Daoy (cell line): ENCODE measurements around the gene SPAG5. TPM values are rescaled to one million over a fixed set of nuclear protein-coding genes. Genes with fewer than 3 reads are reported as not detected.
"Not testable (repeated sequence)": the region's sequence is repeated elsewhere in the genome, so short reads cannot be mapped to it uniquely, and the experiment has no call there.

Experiments used
- DNase-seq: peaks from one replicate; pipeline ENCODE4 v3.0.0-alpha.2; 2015; ENCODE audit warnings: low read depth
- total RNA-seq: library from RNA; depleted of rRNA; stranded (reverse); fragments of >200 nt; shearing (Covaris generic); gene quantifications from 2 replicates; pipeline ENCODE4 v1.2.3, GENCODE V29; 2014

SPAG5 gene
- total RNA-seq, 1 experiment from 2014 or later = 134 TPM

DNA sequence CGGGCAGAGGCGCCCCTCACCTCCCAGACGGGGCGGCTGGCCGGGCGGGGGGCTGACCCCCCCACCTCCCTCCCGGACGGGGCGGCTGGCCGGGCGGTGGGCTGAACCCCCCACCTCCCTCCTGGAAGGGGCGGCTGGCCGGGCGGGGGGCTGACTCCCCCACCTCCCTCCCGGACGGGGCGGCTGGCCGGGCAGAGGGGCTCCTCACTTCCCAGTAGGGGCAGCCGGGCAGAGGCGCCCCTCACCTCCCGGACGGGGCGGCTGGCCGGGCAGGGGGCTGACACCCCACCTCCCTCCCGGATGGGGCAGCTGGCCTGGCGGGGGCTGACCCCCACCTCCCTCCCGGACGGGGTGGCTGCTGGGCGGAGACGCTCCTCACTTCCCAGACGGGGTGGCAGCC, 5.2 kb upstream of the SPAG5 start:
- not testable (repeated sequence) for DNase-seq

DNA sequence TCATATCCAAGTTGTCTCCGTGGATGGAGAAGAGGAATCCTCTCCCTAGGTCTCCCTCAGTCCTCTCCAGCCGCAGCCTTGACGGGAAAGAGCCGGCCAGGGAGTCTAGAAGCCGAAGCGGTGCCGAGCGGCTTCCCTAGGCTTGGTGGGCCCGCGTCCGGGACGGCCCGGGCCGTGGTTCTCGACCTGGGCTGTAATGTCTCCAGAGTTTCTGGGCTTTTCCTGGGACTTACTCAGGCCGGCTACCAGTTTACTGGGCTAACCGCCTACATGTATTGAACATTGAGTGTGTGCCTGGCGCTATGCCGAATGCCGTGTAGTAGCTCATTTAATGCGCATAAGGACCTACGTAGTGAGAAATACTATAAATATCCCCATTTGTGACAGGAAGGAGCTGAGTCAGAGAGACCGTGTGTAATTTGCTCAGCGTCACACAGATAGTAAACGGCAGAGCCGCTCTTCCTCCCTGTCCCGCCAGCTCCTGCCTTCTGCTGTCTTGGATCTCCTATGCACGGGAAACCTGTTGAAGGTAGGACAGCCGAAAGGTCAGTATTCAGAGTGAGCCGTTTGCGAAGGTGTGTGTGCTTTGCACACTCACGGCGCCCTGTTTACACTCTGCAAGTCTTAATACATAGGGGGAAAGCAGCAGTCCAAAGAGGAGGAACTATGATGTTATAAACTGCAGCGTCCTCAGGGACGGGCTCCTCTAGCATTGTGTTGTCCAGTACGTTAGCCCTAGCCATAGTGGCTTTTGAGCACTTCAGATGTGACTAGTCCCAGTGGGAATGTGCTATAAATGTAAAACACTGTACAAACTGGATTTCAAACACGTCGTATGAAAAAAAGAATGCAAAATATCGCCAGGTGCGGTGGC, 723 bp upstream of the SPAG5 start:
- DNase-seq = peak; percentile 87

DNA sequence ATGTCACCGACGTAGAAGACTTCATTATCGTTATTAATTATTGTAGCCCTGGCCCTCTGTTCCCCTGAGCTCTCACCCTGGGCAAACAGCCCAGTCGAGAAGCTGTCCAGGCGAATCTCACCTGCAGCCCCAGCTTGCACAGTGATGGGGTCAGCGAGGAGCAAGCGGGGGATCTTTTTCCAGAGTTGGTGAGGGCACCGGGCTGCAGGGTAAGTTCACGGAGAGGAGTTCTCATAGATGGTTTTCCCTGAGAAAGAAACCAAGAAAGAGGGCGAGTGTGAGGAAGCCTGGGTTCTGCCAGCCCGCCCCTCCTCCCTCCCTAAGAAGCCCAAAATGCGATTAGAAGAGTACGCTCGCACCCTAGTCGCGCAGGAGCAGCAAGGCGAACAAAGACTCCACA, 436 bp downstream of the SPAG5 start:
- DNase-seq = no peak

DNA sequence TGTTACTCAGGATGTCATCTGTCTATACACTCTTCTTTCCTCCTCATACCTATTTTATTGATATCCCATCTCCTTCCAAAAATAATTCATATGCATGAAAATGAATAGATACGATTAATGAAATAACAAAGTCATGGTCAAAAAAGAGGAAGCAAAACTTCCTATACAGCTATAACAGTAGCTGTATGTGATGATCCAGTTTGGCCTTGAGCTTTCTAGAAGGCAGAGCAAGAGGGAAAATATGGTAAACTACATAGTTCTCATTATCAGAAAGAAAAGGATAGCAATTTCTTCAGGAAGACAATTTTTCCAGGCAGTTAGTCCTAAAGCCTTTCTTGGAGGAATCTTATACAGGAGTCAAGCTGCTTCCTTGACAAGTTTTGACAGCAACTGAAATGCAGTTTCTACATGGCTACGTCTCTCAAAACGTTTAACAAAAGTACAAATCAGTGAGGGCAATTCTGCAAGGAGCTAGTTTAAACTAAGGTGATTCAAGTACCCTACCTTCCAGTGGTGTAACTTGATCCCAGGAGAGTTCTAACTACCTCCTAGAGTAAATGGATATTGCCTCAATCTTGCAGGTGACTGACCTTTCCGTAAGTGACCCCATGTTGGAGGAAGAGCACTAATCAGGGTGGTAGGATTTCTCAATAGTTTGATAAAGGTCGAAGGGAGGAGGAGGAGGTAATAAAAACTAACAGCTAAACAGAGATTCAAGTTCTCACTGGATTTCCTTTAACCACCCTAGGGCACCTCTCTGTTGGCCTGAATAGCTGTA, 1.0 kb downstream of the SPAG5 start:
- DNase-seq = no peak

DNA sequence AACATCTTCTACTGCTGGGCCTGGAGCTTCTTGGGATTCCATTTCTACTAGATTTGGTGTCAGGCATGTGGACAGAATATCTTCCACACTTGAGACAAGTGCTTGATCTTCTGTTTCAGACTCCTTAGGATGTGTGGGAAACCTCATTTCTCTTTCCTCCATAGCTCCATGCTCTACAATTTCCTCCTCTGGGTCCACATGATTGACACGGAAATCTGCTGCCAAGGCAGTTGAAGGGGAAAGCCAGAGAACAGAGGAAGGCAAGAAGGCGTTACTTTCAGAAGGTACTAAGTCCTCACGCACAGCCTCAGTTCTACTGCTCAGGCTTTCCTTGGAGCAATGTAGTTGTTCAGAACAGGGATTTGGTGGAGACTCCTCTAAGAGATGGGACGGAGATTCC, 6.6 kb downstream of the SPAG5 start:
- no peak for DNase-seq

DNA sequence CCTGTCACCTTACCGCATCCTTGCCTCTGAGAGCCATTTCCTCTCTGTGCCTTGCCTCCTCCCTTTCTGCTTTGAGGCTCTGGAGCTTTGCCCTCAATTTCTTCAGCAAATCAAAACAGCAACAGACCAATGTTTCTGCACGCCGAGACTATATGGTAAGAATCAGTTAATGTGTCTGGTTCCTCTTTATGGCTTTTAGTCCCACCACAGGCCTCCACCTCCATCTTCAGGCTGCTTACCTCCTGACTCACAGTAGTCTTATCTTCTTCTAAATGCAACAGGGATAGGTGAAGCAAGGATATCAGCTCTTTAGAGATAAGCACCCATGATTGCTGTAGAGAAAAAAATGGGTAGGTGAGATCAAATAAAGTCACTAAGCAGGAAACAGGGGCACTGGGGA, 13.0 kb downstream of the SPAG5 start:
- no peak for DNase-seq

DNA sequence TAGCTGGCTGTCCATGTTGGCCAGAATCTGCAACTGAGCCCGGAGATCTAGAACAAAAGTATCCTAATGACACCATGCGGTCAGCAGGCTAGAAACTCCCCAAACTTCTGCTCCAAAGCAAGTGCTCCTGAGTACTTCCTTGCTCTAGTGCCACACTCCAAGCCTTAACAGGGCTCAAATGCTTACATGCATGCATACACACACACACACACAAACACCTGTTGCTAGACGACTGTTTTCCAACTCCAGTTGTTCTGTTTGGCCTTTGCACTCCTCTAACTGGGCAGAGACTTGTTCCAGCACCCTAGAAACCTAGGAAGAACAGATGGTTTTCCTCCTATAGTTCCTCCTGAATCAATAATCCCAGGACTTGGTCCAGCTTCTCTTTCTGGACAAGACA, 14.4 kb downstream of the SPAG5 start:
- no peak for DNase-seq

DNA sequence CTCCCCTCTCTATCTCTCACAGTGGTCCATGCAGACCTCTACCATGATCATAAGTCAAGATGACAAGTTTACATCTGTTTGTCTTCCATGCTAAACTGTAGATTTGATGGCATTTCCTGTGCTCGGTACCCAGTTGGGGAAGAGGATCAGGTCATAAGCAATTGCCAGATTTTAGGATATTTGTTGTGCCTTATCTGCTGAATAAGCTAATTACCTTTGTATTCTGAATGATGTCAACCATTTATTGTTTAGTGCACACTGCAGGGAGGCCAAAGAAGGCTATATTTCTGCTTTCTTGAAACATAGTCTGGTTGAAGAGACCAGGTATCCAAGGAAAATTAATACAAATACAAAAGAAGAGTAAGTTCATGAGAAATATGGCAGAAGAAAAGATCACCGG, 16.3 kb downstream of the SPAG5 start:
- DNase-seq = no peak

DNA sequence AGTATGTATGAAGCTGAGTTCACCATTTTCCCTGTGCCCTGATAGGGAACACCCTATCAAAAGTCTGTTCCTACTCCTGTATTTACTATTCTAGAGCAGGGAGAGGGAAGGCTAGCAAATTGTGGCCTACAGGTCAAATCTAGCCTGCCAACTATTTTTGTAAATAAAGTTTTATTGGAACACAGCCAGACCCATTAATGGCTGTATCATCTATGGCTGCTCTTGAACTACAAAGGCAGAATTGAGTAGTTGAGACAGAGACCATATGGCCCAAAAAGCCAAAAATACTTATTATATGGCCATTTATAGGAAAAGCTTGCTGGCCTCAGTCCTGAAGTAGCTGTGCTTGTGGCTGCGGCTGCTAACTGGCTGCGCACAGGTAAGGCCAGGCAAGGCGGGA, 17.9 kb downstream of the SPAG5 start:
- no peak for DNase-seq

DNA sequence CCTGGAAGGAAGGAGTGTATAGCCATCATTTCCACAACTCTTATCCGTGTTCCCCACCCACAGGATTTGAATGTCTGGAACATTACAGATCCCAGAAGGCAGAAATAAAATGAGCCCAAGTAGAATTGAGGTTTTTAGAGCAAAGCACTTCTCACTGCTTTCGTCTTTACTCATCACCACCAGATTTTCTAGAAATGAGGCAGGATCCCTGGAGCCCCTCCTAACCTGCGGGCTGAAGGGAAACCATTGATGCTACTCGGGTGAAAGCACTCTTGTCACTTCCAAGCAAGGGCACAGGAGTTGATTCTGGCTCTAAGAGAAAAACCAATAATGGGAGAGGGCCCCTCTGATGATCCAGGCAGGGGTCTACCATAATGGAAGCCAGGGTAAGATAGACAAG, 19.3 kb downstream of the SPAG5 start:
- no peak for DNase-seq

DNA sequence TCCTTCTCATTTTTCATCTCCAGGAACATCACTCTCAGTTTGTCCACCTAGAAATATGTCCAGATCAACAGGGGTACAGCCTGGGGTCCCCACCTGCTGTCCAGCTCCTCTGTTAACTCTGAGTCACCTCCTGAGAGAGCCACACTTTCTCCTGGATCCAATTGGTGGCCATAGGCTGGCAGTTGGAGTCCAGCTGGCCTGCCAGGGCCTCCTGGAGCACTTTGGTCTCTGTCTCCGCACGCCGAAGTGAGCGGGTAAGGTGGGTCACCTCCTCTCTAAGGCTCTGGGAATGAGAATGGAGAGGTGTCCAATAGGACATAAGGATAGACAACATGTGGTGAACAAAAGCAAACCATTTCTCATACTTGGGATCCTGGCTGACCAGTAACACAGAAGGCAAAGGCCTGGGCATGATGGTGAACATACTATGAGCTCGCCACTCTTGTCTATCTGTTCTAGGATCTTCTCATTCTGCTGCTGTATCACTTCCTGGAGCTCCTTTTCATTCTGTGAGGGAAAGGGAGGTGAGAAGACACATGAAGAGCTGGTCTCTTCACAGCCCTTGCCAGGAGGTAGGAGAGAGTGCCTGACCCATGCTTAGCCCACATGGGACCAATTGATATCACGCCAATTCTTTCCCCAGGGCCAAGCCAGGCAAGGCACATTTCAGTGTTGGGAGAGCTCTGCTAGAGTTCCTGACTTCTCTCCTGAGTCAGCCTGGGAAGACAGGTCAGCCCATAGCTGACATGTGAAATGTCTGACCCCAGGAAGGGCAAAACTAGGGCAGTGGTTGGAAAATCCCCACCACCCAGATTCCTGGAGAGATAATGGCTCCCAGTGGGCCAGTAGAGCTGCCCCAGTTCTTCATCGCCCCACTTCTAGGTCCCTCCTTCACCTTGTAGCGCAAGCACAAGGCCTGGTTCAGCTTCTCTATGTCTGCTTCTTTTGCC, 20.3 kb downstream of the SPAG5 start:
- DNase-seq = no peak

DNA sequence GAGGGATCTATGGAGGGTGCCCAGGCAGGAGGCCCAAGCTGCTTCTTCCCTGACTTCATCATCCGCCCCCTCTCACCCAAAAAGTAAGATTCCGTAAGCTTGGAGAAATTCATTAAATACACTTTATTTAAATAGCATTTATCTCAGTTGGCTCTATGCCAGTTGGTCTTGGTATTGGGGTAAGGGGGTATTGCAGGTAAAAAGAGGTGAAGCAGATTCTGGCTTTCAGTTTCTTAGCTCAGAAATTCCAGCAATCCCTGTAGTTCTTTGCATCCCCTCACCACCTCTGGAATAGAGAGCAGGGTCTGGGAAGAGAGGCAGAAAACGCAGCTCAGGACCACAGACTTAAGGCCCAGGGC, 21.4 kb downstream of the SPAG5 start:
- DNase-seq = no peak

DNA sequence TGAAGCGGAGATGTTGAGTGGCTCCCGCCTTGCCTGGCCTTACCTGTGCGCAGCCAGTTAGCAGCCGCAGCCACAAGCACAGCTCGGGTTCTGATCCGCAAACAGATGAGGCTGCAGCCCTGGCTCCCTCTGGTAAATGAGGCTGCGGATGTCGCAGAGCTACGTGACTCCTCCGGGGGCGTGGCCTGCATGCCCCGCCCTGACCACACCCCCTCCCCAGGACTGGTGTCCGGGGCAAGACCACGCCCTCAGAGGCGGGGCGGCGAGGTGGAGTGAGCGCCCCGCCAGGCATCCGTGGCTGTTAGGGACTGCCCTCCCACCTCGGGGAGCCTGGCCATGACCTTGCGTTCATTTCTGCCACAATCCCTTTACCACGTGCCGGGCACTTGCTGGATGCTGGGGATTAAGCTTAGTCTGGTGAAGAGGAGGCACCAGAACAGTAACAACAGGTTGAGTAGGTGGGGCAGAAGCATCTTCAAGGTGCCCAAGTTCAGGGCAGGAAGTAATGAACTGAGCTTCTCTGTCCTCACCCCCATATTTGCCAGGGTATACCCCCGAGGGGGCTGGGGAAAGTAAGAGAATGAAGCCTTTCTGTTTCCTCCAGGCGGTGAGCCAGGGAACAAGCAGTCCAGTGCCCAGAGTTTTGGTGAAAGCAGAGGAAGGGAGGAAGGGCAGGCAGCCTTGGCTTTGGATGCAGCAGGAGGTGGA, 21.9 kb downstream of the SPAG5 start, which contains the start of gene ALDOC:
TSS of gene ALDOC (minus strand) at position 138 of the 708 bp plus-strand sequence. CDS start 1,363 bp downstream, outside the sequence.
- DNase-seq = peak; percentile 91

DNA sequence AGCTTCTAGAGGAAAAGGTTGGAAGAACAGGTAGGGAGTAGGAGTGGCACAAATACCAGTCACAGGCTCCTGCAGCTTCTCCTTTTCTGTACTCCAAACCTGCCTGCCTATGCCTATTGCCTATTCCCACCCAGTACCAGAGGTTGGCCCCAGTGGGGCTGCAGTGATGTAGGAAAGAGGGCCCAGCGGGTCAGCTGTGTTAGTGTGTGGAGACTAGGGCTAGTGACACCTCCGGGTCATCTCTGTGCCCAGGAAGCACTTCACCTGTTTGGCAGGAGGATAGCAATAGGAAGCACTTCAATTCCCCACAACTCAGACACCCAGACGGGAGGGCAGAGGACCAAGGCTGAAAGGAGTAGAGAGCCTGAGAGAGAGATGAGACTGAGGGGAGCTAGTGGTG, 22.8 kb downstream of the SPAG5 start:
- DNase-seq = not testable (repeated sequence)

DNA sequence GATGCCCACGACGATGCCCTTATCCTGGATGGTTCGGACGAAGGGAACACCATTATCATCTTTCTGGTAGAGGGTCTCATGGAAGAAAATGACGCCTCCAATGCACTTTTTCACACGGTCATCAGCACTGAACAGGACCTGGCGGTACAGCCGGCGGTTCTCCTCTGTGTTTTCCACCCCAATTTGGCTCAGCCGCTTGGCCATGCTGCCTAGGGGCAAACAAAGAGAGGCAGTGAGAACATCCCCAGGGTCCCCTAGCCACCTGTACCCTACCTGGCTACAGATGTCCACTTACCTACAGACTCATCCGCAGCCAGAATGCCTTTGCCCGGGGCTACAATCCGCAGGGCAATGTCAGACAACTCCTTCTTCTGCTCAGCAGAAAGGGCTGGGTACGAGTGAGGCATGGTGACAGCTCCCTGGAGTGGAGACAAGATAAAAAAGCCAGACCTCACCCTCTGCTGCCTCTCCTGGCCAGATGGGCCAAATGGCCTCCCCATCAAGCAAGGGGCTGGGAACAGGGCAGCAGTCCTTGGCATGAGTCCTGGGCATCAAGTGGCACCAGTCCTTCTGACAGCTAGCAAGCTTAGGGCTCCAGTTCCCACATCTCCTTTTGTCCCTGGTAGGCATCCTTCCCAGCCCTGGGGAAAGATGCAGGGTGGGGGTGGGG, 23.6 kb downstream of the SPAG5 start:
- no peak for DNase-seq

DNA sequence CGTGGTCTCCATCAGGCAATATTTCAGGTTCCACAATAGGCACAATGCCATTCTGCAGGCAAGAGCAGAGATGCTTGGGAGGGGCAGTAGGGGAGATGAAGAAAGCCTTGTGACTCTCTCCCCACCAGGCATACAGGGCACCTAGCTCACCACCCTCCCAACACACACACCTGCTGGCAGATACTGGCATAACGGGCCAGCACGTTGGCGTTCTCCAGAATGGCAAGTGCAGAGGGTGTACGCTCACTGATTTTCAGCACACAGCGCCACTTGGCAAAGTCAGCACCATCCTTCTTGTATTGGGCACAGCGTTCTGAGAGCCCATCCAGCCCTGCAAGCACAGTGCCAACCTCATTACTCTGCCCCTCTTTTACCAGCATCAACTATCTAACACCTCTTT, 24.3 kb downstream of the SPAG5 start:
- no peak for DNase-seq

DNA sequence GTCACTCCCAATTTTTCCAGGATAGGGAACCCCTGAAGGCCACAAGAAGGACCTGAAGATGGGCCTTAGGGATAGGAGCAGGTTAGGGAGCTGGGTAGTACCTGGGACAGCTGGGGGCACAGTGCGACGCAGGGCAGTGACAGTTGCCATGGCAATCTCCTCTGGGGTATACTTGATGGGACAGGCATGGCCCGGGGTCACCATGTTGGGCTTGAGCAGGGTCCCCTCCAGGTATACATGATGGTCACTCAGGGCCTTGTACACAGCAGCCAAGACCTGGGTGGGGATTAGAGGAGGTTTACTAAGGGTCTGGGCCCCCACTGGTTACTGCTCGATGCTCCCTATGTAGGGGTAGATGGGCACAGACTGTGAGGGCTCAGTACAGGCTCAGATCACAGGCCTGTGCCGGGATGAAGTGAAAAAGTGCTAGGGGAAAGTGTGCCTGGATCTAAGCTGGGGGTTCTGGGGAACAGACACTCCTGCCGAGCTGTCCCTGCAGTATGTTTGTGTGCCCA, 24.8 kb downstream of the SPAG5 start:
- DNase-seq = no peak

DNA sequence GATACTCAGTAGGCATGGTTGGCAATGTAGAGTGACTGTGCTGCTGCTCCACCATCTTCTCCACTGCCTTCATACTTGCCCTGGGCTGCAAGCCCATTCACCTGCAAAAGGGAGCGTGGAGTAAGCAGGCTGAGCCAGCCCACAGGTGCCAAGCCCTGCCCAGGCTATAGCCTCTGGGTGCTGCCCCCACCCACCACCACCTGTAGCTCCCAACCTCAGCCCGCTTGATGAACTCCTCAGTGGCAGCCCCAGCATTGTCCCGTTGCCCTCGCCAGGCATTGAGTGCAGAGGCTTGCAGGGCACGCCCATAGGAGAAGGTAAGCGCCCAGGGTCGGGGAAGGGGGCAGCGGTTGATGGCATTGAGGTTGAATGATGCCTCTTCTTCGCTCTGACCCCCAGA, 25.3 kb downstream of the SPAG5 start:
- no peak for DNase-seq

DNA sequence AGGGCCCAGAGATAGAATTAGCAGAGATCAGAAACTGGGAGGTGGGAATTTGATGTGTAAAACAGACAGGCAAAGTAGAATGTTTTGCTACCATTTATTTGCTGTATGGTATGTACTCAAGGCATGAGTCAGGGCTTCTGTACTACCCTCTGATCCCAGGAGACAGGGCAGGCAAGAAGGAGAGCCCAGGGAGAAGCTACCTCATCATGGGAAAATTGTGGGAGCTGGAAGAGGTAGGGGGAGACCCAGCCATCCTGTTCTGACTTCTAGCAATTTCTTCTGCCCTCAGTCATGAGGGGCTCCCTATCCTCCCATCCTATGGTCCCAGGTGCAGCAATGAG, 25.8 kb downstream of the SPAG5 start:
- no peak for DNase-seq

DNA sequence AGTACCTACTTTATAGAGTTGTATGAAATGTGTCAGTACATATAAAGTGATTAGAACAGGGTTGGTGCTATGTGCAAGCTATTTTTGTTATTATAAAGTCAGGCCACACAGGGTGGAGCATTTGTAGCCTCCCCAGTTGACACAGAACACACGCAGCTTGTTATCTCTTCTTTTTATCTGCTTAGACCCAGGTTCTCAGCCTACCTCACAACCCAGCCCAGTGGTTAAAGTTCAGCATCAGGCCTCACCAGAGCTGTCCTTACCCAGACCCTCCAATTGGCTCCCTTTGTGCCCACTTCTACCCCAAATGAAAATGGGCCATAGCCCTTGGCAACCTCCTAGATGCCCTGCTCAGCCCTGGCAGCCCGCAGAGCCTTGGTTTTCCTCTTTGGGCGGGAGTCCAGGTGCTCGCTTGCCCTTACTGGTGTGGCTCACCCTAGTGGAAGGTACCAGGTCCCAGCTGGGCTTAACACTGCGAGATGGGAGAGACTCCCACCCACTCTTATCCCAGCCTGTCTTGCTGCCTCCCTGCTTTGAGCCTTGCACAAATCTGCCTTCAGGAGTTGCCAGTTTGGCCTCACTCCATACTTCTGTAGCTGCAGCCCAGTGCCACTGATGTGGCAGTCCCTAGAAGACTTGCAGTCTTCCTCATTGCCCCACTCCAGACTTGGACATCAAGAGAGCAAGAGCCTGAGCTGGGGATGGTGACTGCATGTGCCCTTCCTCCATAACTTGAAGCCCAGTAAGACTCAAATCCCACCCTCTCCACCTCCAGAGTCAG, 26.4 kb downstream of the SPAG5 start:
- no peak for DNase-seq
